Nephron progenitor cell (in vitro differentiated cells): ENCODE results near the gene RTP5.

ENCODE experiments used
- DNase-seq: peaks from one replicate; pipeline ENCODE4 v3.0.0; 2021
- H3K27ac Mint-ChIP-seq: 2 replicates; pipeline ENCODE4 v1.8.0; 2021; ENCODE audit warnings: mild to moderate bottlenecking, moderate library complexity, mixed read lengths
- H3K27me3 Mint-ChIP-seq: 2 replicates; pipeline ENCODE4 v1.8.0; 2021; ENCODE audit warnings: mild to moderate bottlenecking, low read depth, mixed read lengths; ENCODE audit not compliant: poor library complexity
- H3K36me3 Mint-ChIP-seq: 2 replicates; pipeline ENCODE4 v1.8.0; 2021; ENCODE audit warnings: low read depth, mixed read lengths
- H3K4me1 Mint-ChIP-seq: 2 replicates; pipeline ENCODE4 v1.8.0; 2021; ENCODE audit warnings: mixed read lengths
- H3K4me3 Mint-ChIP-seq: 2 replicates; pipeline ENCODE4 v1.8.0; 2021; ENCODE audit warnings: mild to moderate bottlenecking, moderate library complexity, mixed read lengths
- H3K9me3 Mint-ChIP-seq: 2 replicates; pipeline ENCODE4 v1.8.0; 2021; ENCODE audit warnings: mild to moderate bottlenecking, moderate library complexity, mixed read lengths
- CTCF ChIP-seq: fragments of 200-600 bp; sonication (generic); IDR thresholded peaks from 2 replicates; pipeline ENCODE4 v1.5.0; 2021; ENCODE audit warnings: antibody characterized with exemption

The RTP5 gene

GRCh38 chr2:241858206-241859016, 11.1 kb upstream of the RTP5 start, which contains the start of gene PDCD1:
TSS of gene PDCD1 (minus strand) at chr2:241858894. CDS start at chr2:241858838, 56 bp downstream.
- no peaks in the 10 kb centered on the region for H3K36me3 Mint-ChIP-seq
- peak; percentile 28 for DNase-seq
- no peaks in the 10 kb centered on the region for H3K9me3 Mint-ChIP-seq
- no peak within 1 kb of the TSS for H3K27ac Mint-ChIP-seq
- no peak for TF ChIP-seq CTCF
- H3K27me3 Mint-ChIP-seq: peaks cover 4% of the 10 kb centered on the region
- peaks cover 35% of the 10 kb centered on the region for H3K4me1 Mint-ChIP-seq
- H3K4me3 Mint-ChIP-seq: no peak within 1 kb of the TSS

GRCh38 chr2:241859017-241859435, 10.5 kb upstream of the RTP5 start:
- no peak for TF ChIP-seq CTCF
- H3K9me3 Mint-ChIP-seq: no peaks in the 10 kb centered on the region
- DNase-seq: no peak

GRCh38 chr2:241859436-241860183, 9.9 kb upstream of the RTP5 start:
- no peak for TF ChIP-seq CTCF
- no peaks in the 10 kb centered on the region for H3K9me3 Mint-ChIP-seq
- DNase-seq: peak; percentile 17
- peaks cover 9% of the 10 kb centered on the region for H3K27me3 Mint-ChIP-seq
- H3K4me1 Mint-ChIP-seq: peaks cover 41% of the 10 kb centered on the region
- H3K27ac Mint-ChIP-seq: no peak overlapping the region
- H3K4me3 Mint-ChIP-seq: no peak overlapping the region
- H3K36me3 Mint-ChIP-seq: no peaks in the 10 kb centered on the region

More at GRCh38 chr2:241859017-241859435, 10.5 kb upstream of the RTP5 start:
- no peak overlapping the region for H3K4me3 Mint-ChIP-seq
- no peaks in the 10 kb centered on the region for H3K36me3 Mint-ChIP-seq
- peaks cover 37% of the 10 kb centered on the region for H3K4me1 Mint-ChIP-seq
- no peak overlapping the region for H3K27ac Mint-ChIP-seq
- peaks cover 4% of the 10 kb centered on the region for H3K27me3 Mint-ChIP-seq

GRCh38 chr2:241860184-241861078, 9.1 kb upstream of the RTP5 start:
- peak; percentile 2 for DNase-seq
- Mint-ChIP-seq H3K4me3 (no peak overlapping the region), H3K9me3 (no peaks in the 10 kb centered on the region), H3K36me3 (no peaks in the 10 kb centered on the region), H3K27me3 (peaks cover 9% of the 10 kb centered on the region), H3K27ac (no peak overlapping the region), H3K4me1 (peaks cover 44% of the 10 kb centered on the region)
- no peak for TF ChIP-seq CTCF

GRCh38 chr2:241861264-241861663, 8.3 kb upstream of the RTP5 start:
- no peak overlapping the region for H3K4me3 Mint-ChIP-seq
- no peak for TF ChIP-seq CTCF
- H3K27me3 Mint-ChIP-seq: peaks cover 13% of the 10 kb centered on the region
- peak overlapping the region; percentile 70 for H3K27ac Mint-ChIP-seq
- H3K9me3 Mint-ChIP-seq: peaks cover 3% of the 10 kb centered on the region
- no peaks in the 10 kb centered on the region for H3K36me3 Mint-ChIP-seq
- H3K4me1 Mint-ChIP-seq: peaks cover 43% of the 10 kb centered on the region
- no peak for DNase-seq
